NCI-H146 treated with DMSO at 0.1 percent for 48 hours (cell line): ENCODE data around the gene PCDHA6.
"Not testable (repeated sequence)": the region's sequence is repeated elsewhere in the genome, so short reads cannot be mapped to it uniquely, and the experiment has no call there.

ENCODE experiments used
- DNase-seq: peaks from one replicate; lab custom pipeline; 2025; ENCODE audit not compliant: unreplicated experiment; lab: John Stamatoyannopoulos, UW

The PCDHA6 gene

GRCh38 chr5:140821375-140822280 is 6.1 kb upstream of the PCDHA6 start, which contains the start of gene PCDHA5:
TSS of gene PCDHA5 (plus strand) at chr5:140821613.
- no peak for DNase-seq

- no peak for DNase-seq
Measured at GRCh38 chr5:140822281-140822629, 5.5 kb upstream of the PCDHA6 start.

GRCh38 chr5:140822969-140823368 is 4.8 kb upstream of the PCDHA6 start:
- not testable (repeated sequence) for DNase-seq

- no peak for DNase-seq
Measured at GRCh38 chr5:140823475-140823874, 4.3 kb upstream of the PCDHA6 start.

- DNase-seq: no peak
Measured at GRCh38 chr5:140828362-140828737, 590 bp downstream of the PCDHA6 start.

GRCh38 chr5:140829511-140830501 is 2.0 kb downstream of the PCDHA6 start:
- not testable (repeated sequence) for DNase-seq

- DNase-seq: no peak
Measured at GRCh38 chr5:140833993-140834392, 6.2 kb downstream of the PCDHA6 start, which contains the start of gene PCDHA7. TSS of gene PCDHA7 (plus strand) at chr5:140834269. CDS start at chr5:140834384, 115 bp downstream.

GRCh38 chr5:140834439-140835008 is 6.8 kb downstream of the PCDHA6 start:
- DNase-seq: not testable (repeated sequence)

- no peak for DNase-seq
Measured at GRCh38 chr5:140835622-140836510, 8.1 kb downstream of the PCDHA6 start.

GRCh38 chr5:140840978-140841962 is 13.5 kb downstream of the PCDHA6 start, which contains the start of gene PCDHA8:
TSS of gene PCDHA8 (plus strand) at chr5:140841187. CDS start at chr5:140841322, 135 bp downstream.
- no peak for DNase-seq

GRCh38 chr5:140842798-140843733 is 15.3 kb downstream of the PCDHA6 start:
- DNase-seq: no peak

- DNase-seq: not testable (repeated sequence)
Measured at GRCh38 chr5:140848139-140849102, 20.7 kb downstream of the PCDHA6 start, which contains the start of gene PCDHA9. TSS of gene PCDHA9 (plus strand) at chr5:140848382. CDS start at chr5:140848496, 114 bp downstream.

- DNase-seq: not testable (repeated sequence)
Measured at GRCh38 chr5:140849831-140850634, 22.3 kb downstream of the PCDHA6 start.

GRCh38 chr5:140855772-140856674 is 28.3 kb downstream of the PCDHA6 start, which contains the start of gene PCDHA10:
TSS of gene PCDHA10 (plus strand) at chr5:140855897. CDS start at chr5:140856049, 152 bp downstream.
- no peak for DNase-seq
